Thyroid gland (tissue), 4 donors: ENCODE data around the gene SLC6A1. TPM values are rescaled to one million over a fixed set of nuclear protein-coding genes. Genes with fewer than 3 reads are reported as not detected.

Experiments
- DNase-seq, 2 donors: peaks; one replicate each; pipeline ENCODE4 v3.0.0-alpha.2; 2019
- H3K27ac ChIP-seq, 3 donors: fragments of 200-600 bp; sonication (generic); 1 replicate in 2 of 3; 2 replicates in 1 of 3; pipeline ENCODE4 v1.5.1; 2016 to 2019; ENCODE audit warnings: mild to moderate bottlenecking in 1 of 3, moderate library complexity in 1 of 3
- H3K27me3 ChIP-seq: fragments of 200-600 bp; sonication (generic); one replicate; pipeline ENCODE4 v1.5.1; 2019
- H3K36me3 ChIP-seq, 2 donors: fragments of 200-600 bp; sonication (generic); one replicate each; pipeline ENCODE4 v1.5.1; 2016 to 2019
- H3K4me1 ChIP-seq, 2 donors: fragments of 200-600 bp; sonication (generic); one replicate each; pipeline ENCODE4 v1.5.1; 2017 to 2019
- H3K4me3 ChIP-seq, 3 donors: fragments of 200-600 bp; sonication (generic); replicated peaks in 1 of 3; 1 replicate in 2 of 3; 2 replicates in 1 of 3; pipeline ENCODE4 v1.5.1; 2016; ENCODE audit warnings: mild to moderate bottlenecking in 1 of 3
- H3K9me3 ChIP-seq: fragments of 200-600 bp; sonication (generic); one replicate; pipeline ENCODE4 v1.5.1; 2017
- POLR2A ChIP-seq, 2 donors: fragments of 450-650 bp; IDR thresholded peaks; one replicate each; pipeline ENCODE4 v1.6.1; 2017; ENCODE audit warnings: antibody characterized with exemption in 2 of 2, mild to moderate bottlenecking in 2 of 2, moderate library complexity in 1 of 2
- WGBS, 2 donors: methylation state at CpG; one replicate each; pipeline ENCODE4 v1.1.5; 2017; 5-methylcytosine and 5-hydroxymethylcytosine counted together
- intact Hi-C: fragments of 100-400 bp; cut with DNase I; formaldehyde crosslinking; loops from one replicate; pipeline ENCODE4 v1.15.1; 2023
- total RNA-seq, 4 donors: library from RNA; depleted of rRNA; stranded (reverse); fragments of >200 nt; gene quantifications; one replicate each; pipeline ENCODE4 v1.2.3, GENCODE V29; 2016
- TF ChIP-seq, protein P1 (sequence below), 6 experiments: fragments of 200-600 bp in 3 of 6; fragments of 450-650 bp in 3 of 6; sonication (generic) in 3 of 6; IDR thresholded peaks; one replicate each; pipeline ENCODE4 v1.5.1; 2016 to 2019; ENCODE audit warnings: antibody characterized with exemption in 6 of 6, mild to moderate bottlenecking in 2 of 6, inconsistent platforms in 1 of 6, moderate library complexity in 1 of 6

SLC6A1 gene
- total RNA-seq, result 1 to 10 TPM in 1 of 4 donors, under 1 TPM in 1, not detected in 2; 0.27 to 1.3 TPM

DNA sequence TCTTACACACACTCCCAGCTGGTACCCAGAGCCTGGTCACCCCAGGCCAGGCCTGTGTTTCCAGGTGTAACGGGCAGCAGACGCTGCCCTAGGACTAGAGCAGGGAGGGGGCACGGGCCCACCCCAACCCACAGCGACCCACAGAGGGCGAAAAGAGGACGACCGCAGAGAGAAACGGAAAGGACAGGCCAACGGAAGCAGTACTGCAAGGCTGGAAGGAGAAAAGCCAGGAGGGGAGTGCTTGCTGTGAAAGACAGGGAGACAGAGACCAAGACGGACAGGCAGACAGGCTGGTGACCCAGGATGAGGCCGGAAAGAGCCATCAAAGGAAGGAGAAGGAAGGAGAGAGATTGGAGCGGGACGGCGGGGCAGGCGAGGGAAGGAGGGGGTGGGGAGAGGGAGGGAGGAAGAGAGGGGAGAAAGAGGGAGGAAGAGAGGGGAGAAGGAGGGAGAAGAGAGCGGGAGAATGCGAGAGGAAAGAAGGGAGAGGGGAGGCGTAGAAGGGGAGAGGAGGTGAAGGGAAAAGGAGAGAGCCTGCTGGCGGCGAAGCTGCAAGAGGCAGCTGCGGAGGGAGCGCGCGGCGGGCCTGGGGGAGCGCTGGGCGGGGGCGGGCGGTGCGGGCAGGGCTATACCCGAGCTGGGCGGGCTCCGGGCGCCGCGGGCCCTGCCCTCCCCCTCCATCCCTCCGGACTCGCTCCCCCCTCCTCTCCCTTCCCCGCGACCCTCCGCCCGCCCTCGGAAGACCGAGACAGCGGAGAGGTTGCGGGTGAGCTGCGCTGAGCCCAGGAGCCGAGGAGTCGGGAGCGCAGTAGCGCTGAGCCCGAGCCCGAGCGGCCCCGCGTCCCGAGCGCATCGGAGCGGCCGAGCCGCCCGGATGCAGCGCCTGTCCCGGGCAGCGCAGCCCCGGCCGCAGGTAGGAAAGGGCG lies at the start of gene SLC6A1:
Gene SLC6A1 (plus strand): TSS at position 732 of the 926 bp plus-strand sequence. CDS start 24,464 bp downstream, outside the sequence.
- Histone ChIP-seq H3K9me3 (no peaks in the 10 kb centered on the region), H3K4me1 (peaks cover 4 to 13% of the 10 kb centered on the region in 2 donors), H3K36me3 (no peaks in the 10 kb centered on the region), H3K27me3 (peaks cover 24% of the 10 kb centered on the region), H3K27ac (no peak within 1 kb of the TSS), H3K4me3 (no peak within 1 kb of the TSS)
- DNase-seq, result no peak
- no peak for TF ChIP-seq POLR2A (IDR thresholded peaks at IDR 0.05)
- TF ChIP-seq, protein P1, sequence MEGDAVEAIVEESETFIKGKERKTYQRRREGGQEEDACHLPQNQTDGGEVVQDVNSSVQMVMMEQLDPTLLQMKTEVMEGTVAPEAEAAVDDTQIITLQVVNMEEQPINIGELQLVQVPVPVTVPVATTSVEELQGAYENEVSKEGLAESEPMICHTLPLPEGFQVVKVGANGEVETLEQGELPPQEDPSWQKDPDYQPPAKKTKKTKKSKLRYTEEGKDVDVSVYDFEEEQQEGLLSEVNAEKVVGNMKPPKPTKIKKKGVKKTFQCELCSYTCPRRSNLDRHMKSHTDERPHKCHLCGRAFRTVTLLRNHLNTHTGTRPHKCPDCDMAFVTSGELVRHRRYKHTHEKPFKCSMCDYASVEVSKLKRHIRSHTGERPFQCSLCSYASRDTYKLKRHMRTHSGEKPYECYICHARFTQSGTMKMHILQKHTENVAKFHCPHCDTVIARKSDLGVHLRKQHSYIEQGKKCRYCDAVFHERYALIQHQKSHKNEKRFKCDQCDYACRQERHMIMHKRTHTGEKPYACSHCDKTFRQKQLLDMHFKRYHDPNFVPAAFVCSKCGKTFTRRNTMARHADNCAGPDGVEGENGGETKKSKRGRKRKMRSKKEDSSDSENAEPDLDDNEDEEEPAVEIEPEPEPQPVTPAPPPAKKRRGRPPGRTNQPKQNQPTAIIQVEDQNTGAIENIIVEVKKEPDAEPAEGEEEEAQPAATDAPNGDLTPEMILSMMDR (IDR thresholded peaks at IDR 0.05), result no peak
- intact Hi-C loops, result no loop called here
- WGBS, 2 donors, result 3% methylated on average over 22 to 28 of the region's 69 CpGs

DNA sequence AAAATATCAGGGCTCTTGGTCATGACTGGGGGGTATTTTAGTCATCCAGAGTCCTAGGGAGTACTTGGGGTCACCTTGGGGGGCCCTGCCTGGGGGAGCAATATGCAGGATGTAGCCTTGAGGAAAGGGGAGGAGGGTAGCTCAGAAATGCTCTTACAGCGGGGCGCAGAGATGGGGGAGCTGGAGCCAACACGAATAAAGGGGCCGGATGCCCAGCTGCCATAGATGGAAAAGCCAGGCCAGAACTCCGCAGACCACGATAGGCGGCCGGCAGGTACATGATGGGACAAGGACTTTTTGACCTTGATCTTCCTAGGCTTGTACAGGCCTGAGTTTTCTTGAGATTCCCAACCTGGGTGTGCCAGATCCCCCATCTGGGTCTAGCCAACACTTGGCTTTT lies 47.7 kb upstream of the SLC6A1 start:
- WGBS, 2 donors, result 88 to 89% methylated on average over 8 of the region's 8 CpGs
- intact Hi-C loops, result loop anchor here (1.0 kb wide), 1 partner anchor 115 kb away; no protein-coding TSS in a partner anchor

DNA sequence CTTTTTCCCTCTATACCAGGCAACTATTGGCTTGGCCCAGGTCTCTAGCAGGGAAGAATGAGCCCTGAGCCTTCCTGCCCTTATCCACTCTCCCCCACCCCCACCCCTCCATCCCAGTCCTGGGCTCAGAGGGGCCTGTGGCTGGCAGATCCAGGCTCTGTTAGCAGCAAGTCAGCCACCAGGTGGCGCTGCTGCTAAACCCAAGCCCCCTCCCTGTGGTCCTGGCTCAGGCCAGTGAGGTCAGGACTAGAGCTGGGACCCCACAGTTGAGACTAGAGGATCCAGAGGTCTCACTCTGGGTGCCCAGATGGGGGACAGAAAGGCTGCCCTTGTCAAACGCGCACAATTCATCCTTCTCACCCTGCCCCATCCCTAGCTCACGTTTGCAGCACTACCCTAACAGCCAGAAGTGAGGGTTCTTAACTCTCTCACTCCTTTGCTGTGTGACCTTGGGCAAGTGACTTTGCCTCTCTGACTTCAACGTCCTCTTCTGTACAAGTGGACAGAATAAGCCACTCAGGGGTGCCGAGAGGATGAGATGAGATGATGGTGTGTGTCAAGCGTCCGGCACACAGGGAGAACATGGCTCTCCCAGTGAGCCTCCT lies 46.8 kb upstream of the SLC6A1 start:
- intact Hi-C loops, result loop anchor here (1.0 kb wide), 1 partner anchor 115 kb away; no protein-coding TSS in a partner anchor
- Histone ChIP-seq H3K4me3 (no peak overlapping the region), H3K9me3 (no peaks in the 10 kb centered on the region), H3K4me1 (no peaks in the 10 kb centered on the region), H3K36me3 (no peaks in the 10 kb centered on the region), H3K27ac (no peak overlapping the region), H3K27me3 (no peaks in the 10 kb centered on the region)
- DNase-seq, result peak; percentile 58
- WGBS, 2 donors, result 45 to 53% methylated on average over 8 of the region's 8 CpGs
- TF ChIP-seq POLR2A (IDR thresholded peaks at IDR 0.05), result no peak
- TF ChIP-seq, protein P1 (IDR thresholded peaks at IDR 0.05), result peak; percentile 40 to 81 (median 66)

More for the DNA sequence above, 47.7 kb upstream of the SLC6A1 start:
- Histone ChIP-seq H3K4me1 (no peaks in the 10 kb centered on the region), H3K4me3 (no peak overlapping the region), H3K27ac (no peak overlapping the region), H3K9me3 (no peaks in the 10 kb centered on the region), H3K36me3 (no peaks in the 10 kb centered on the region), H3K27me3 (no peaks in the 10 kb centered on the region)
- DNase-seq, result no peak
- TF ChIP-seq, protein P1 (IDR thresholded peaks at IDR 0.05), result no peak
- no peak for TF ChIP-seq POLR2A (IDR thresholded peaks at IDR 0.05)

DNA sequence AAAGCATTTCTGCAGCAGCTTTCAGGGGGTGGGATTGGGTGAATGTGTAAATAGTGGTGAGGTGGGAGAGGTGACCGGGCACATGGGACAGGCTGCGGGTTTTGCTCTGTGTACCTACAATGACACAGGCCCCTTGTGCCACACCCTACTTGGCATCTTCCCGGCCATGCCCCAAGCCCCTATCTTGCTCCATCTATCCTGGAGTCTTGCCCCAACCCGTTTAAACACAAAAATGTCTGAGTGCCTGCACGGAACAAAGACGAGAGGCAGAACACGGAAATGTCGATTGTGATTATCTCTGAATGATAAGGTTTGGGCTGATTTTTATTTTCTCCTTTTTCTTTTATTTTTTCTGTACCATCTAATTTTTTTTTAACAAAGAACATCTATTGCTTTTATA lies 46.0 kb upstream of the SLC6A1 start:
- intact Hi-C loops, result no loop called here
- Histone ChIP-seq H3K27ac (no peak overlapping the region), H3K27me3 (no peaks in the 10 kb centered on the region), H3K36me3 (no peaks in the 10 kb centered on the region), H3K4me1 (no peaks in the 10 kb centered on the region), H3K9me3 (no peaks in the 10 kb centered on the region), H3K4me3 (no peak overlapping the region)
- no peak for TF ChIP-seq POLR2A (IDR thresholded peaks at IDR 0.05)
- TF ChIP-seq, protein P1 (IDR thresholded peaks at IDR 0.05), result no peak
- no peak for DNase-seq
- 71 to 77% methylated on average over 8 of the region's 8 CpGs for WGBS, 2 donors
